Mucosa of gallbladder (tissue), 1 donor: ENCODE measurements around the gene KRTAP2-2. TPM values are rescaled to one million over a fixed set of nuclear protein-coding genes. Genes with fewer than 3 reads are reported as not detected.

Source experiments
- DNase-seq: peaks from one replicate; pipeline ENCODE4 v3.0.0-alpha.2; 2020; ENCODE audit warnings: low spot score
- total RNA-seq: library from RNA; stranded (reverse); gene quantifications from one replicate; pipeline ENCODE4 v1.2.1, GENCODE V29; 2021
- donor health status: DM: no; HTN: no; CAD: no.

Gene KRTAP2-2
- total RNA-seq, 1 donor from 2014 or later = not detected

GRCh38 chr17:41024697-41025096 lies 30.3 kb downstream of the KRTAP2-2 start:
- no peak for DNase-seq

GRCh38 chr17:41020336-41020735 lies 34.7 kb downstream of the KRTAP2-2 start:
- no peak for DNase-seq

DNA sequence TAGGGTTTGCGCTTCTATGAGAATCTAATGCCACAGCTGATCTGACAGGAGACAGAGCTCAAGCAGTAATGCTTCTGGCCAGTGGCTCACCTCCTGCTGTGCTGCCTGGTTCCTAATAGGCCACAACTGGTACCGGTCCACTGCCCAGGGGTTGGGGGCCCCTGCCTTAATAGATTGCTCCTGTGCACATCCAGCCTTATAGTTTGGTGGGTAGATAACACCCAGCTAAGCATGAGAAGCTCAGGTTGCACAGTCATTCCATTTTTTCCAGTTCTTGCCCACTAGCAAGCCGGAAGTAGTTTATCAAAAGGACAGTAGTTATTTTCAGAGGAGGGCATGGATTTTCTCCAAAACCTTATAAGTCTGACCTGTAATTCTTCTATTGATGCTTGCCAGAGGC lies 35.6 kb downstream of the KRTAP2-2 start:
- no peak for DNase-seq

GRCh38 chr17:41018541-41018940 lies 36.5 kb downstream of the KRTAP2-2 start:
- no peak for DNase-seq

GRCh38 chr17:41016578-41017215 lies 38.3 kb downstream of the KRTAP2-2 start:
- no peak for DNase-seq

DNA sequence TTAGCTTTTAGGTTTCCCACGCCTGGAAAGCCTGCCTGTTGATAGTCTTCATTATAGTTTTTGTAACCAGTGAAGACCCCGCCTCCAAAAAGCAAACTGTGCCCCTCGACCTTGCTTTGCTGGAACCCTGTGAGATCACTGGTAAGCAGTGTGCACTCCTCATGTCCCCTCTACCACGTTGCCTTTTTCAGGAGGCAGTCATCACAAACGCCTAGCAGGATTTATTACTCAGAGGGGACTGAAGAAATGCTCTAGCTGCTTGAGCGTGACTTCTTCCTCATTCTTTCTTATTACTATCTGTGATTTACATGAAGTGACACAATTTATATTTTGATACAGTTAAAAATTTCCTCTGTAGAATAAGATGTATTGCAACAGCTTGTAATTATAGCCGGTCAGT lies 39.6 kb downstream of the KRTAP2-2 start:
- DNase-seq = no peak

GRCh38 chr17:41013606-41014005 lies 41.4 kb downstream of the KRTAP2-2 start:
- no peak for DNase-seq

GRCh38 chr17:41013181-41013580 lies 41.8 kb downstream of the KRTAP2-2 start:
- DNase-seq = no peak

DNA sequence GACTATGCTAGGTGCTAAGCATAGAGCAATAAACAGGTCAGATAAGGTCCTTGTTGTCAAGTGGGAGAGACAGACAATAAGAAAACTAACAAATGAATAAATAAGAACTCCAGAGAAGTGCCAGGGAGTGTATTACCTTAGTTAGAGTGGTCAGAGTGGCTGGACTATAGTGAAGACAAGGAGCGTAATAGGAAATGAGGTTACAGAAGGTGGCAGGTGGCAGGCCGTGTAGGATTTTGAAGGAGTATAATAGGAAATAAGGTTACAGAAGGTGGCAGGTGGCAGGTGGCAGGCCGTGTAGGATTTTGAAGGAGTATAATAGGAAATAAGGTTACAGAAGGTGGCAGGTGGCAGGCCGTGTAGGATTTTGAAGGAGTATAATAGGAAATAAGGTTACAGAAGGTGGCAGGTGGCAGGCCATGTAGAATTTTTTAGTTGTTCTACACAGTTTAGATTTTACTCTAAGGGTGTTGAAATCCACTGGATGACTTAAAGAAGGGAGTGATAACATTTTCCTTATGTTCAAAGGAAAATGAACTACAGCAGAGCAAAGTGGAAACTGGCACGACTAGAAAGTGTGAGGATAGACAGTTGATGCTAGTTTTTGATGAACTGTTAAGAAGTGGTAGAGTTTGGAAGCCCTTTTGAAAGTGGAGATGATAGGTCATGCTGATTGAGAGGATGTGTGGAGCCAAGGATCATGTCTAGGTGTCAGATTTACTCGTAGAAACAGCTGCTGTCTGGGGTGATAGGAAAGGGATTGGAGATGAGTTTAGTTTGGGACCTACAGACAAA lies 42.5 kb downstream of the KRTAP2-2 start:
- DNase-seq = no peak

- DNase-seq = no peak
These were observed 44.6 kb downstream of the KRTAP2-2 start for GRCh38 chr17:41010441-41010840.

DNA sequence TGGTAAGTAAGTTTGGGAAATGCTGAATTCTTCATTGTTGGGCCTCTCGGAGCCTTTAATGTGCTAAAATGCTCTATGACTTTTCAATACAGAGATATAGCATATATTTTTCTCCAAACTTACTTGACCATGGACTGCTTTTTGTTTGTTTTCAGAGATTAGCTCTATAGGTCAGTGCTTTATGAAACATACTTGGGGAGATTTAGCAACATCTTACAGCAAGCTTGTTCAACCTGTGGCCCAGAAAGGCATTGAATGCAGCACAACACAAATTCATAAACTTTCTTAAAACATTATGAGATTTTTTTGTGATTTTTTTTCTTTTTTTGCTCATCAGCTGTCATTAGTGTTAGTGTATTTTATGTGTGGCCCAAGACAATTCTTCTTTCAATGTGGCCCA lies 45.1 kb downstream of the KRTAP2-2 start:
- DNase-seq = no peak

DNA sequence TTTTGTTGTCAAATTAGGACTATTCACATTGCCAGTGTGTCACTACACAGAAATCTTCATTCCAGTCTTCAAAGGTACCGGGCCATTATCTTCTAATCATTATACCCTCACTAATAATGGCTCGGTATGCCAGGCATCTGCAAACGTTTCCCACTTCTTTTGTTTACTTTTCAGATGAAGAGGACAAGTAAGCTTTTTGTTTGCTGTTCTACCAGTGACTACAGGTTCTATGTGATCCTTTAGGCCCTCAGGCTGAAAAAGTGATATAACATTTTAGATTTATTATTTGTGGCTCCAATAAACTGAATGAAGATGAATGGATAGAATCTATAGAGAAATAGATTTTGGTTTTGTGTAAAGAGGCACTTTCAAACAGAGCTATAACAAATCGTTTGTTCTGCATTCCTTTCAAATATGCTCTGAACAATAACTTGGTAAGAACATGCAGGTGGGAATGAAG lies 45.7 kb downstream of the KRTAP2-2 start:
- DNase-seq = no peak

- no peak for DNase-seq
These were observed 46.2 kb downstream of the KRTAP2-2 start, which contains the start of gene KRTAP3-1 for GRCh38 chr17:41008811-41009210. KRTAP3-1 (minus strand) TSS chr17:41009128; CDS start chr17:41009074, 54 bp downstream.

Other genes starting within 250 kb of the KRTAP2-2 start
- 30.1 TPM for gene KRT10, start 232.6 kb downstream of the KRTAP2-2 start, total RNA-seq
- not detected for gene KRT12, start 188.0 kb downstream of the KRTAP2-2 start, total RNA-seq
- gene KRT20, start 170.0 kb downstream of the KRTAP2-2 start, total RNA-seq = 0.32 TPM
- gene KRT23, start 117.6 kb downstream of the KRTAP2-2 start, total RNA-seq = 7.0 TPM
- gene KRT39, start 88.3 kb downstream of the KRTAP2-2 start, total RNA-seq = not detected
- not detected for gene KRT40, start 70.9 kb downstream of the KRTAP2-2 start, total RNA-seq
- gene KRTAP3-3, start 61.1 kb downstream of the KRTAP2-2 start, total RNA-seq = not detected
- not detected for gene KRTAP3-2, start 55.3 kb downstream of the KRTAP2-2 start, total RNA-seq
- gene KRTAP3-1, start 46.1 kb downstream of the KRTAP2-2 start, total RNA-seq = not detected
- not detected for gene KRTAP1-5, start 28.0 kb downstream of the KRTAP2-2 start, total RNA-seq
- not detected for gene KRTAP1-4, start 25.0 kb downstream of the KRTAP2-2 start, total RNA-seq
- gene KRTAP1-3, start 20.4 kb downstream of the KRTAP2-2 start, total RNA-seq = not detected
- not detected for gene KRTAP1-1, start 13.8 kb downstream of the KRTAP2-2 start, total RNA-seq
- gene KRTAP2-1, start 7.9 kb downstream of the KRTAP2-2 start, total RNA-seq = not detected
- not detected for gene KRTAP2-3, start 4.9 kb upstream of the KRTAP2-2 start, total RNA-seq
- not detected for gene KRTAP2-4, start 10.6 kb upstream of the KRTAP2-2 start, total RNA-seq
- not detected for gene KRTAP4-7, start 28.9 kb upstream of the KRTAP2-2 start, total RNA-seq
- gene KRTAP4-8, start 42.9 kb upstream of the KRTAP2-2 start, total RNA-seq = not detected
- gene KRTAP4-16, start 47.0 kb upstream of the KRTAP2-2 start, total RNA-seq = not detected
- gene KRTAP4-9, start 50.2 kb upstream of the KRTAP2-2 start, total RNA-seq = not detected
- not detected for gene KRTAP4-11, start 63.1 kb upstream of the KRTAP2-2 start, total RNA-seq
- not detected for gene KRTAP4-12, start 69.0 kb upstream of the KRTAP2-2 start, total RNA-seq
- not detected for gene KRTAP4-6, start 85.3 kb upstream of the KRTAP2-2 start, total RNA-seq
- gene KRTAP4-5, start 94.6 kb upstream of the KRTAP2-2 start, total RNA-seq = not detected
- not detected for gene KRTAP4-4, start 105.5 kb upstream of the KRTAP2-2 start, total RNA-seq
- not detected for gene KRTAP4-3, start 113.0 kb upstream of the KRTAP2-2 start, total RNA-seq
- gene KRTAP4-2, start 123.0 kb upstream of the KRTAP2-2 start, total RNA-seq = not detected
- gene KRTAP4-1, start 129.7 kb upstream of the KRTAP2-2 start, total RNA-seq = not detected
- gene KRTAP9-1, start 134.7 kb upstream of the KRTAP2-2 start, total RNA-seq = not detected
- gene KRTAP9-2, start 171.4 kb upstream of the KRTAP2-2 start, total RNA-seq = not detected
- gene KRTAP9-3, start 177.2 kb upstream of the KRTAP2-2 start, total RNA-seq = not detected
- gene KRTAP9-8, start 182.8 kb upstream of the KRTAP2-2 start, total RNA-seq = not detected
- gene KRTAP9-4, start 194.5 kb upstream of the KRTAP2-2 start, total RNA-seq = not detected
- gene KRTAP9-9, start 200.2 kb upstream of the KRTAP2-2 start, total RNA-seq = not detected
- not detected for gene KRTAP9-6, start 210.1 kb upstream of the KRTAP2-2 start, total RNA-seq
- not detected for gene KRTAP9-7, start 220.5 kb upstream of the KRTAP2-2 start, total RNA-seq
- gene KRTAP29-1, start 247.6 kb upstream of the KRTAP2-2 start, total RNA-seq = not detected